K562 (cell line): ENCODE results near the gene FOXP4. TPM values are rescaled to one million over a fixed set of nuclear protein-coding genes. Genes with fewer than 3 reads are reported as not detected.
A peak's percentile ranks its signal among the peaks of the same experiment; 100 is the strongest.

Experiments
- CREBBP ChIP-seq: IDR thresholded peaks from one replicate; pipeline ENCODE4 v1.6.1; 2012; ENCODE audit warnings: low read depth, mild to moderate bottlenecking, control low read depth, inconsistent platforms, low read length
- L3MBTL2 ChIP-seq: fragments of 450-650 bp; IDR thresholded peaks from 2 replicates; pipeline ENCODE4 v1.6.1; 2016; ENCODE audit warnings: mild to moderate bottlenecking, moderate library complexity
- SP1 ChIP-seq: sonication (generic); formaldehyde crosslinking; IDR thresholded peaks from 2 replicates; pipeline ENCODE4 v1.8.1; 2022; ENCODE audit warnings: mild to moderate bottlenecking, missing genetic modification reagents
- ZBTB40 ChIP-seq, 2 experiments: fragments of 450-650 bp in 1 of 2; sonication (generic) in 1 of 2; formaldehyde crosslinking in 1 of 2; IDR thresholded peaks; 2 replicates each; pipeline versions ENCODE4 v1.7.1 to v1.9.0; 2016 to 2022; ENCODE audit warnings: inconsistent platforms in 1 of 2, mild to moderate bottlenecking in 1 of 2, missing genetic modification reagents in 1 of 2
- ZBTB7A ChIP-seq: IDR thresholded peaks from 2 replicates; pipeline ENCODE4 v1.6.1; 2011; ENCODE audit warnings: low read depth, mild to moderate bottlenecking, low read length, moderate library complexity, borderline replicate concordance; ENCODE audit not compliant: control insufficient read depth
- ZNF318 ChIP-seq, 2 experiments: fragments of 450-650 bp; IDR thresholded peaks; 2 replicates each; pipeline ENCODE4 v1.6.1; 2016; ENCODE audit warnings: mild to moderate bottlenecking in 2 of 2, borderline replicate concordance in 1 of 2, low read depth in 1 of 2, moderate library complexity in 1 of 2
- polyA plus RNA-seq, 8 experiments: library from polyadenylated mRNA; depleted of rRNA in 4 of 8; stranded (reverse) in 5 of 8; unstranded in 3 of 8; fragments of >200 nt; fragmentation: Nextera tagmentation in 2 of 8; fragmentation: Illumina TruSeq in 1 of 8; extraction: Ambion mirVana in 2 of 8; extraction: Trizol in 1 of 8; gene quantifications; 2 replicates each; pipeline versions ENCODE4 v1.2.1 to v1.2.3, GENCODE V29; 2011 to 2014; ENCODE audit warnings: inconsistent platforms in 1 of 8, missing spikeins in 1 of 8
- total RNA-seq, 7 experiments: library from RNA; depleted of rRNA in 6 of 7; stranded (reverse); fragments of >200 nt in 6 of 7; fragmentation: Illumina TruSeq in 2 of 7; extraction: Trizol in 2 of 7; gene quantifications; 2 replicates each; pipeline versions ENCODE4 v1.2.1 to v1.2.3, GENCODE V29; 2011 to 2021; ENCODE audit warnings: low replicate concordance in 1 of 7

FOXP4 gene
- total and polyA plus RNA-seq, 9 of the 15 experiments (the other 6 are each of a cell fraction or from before 2014, with no cell fraction given) = 0.11 to 29.4 (median 2.3) TPM

GRCh38 chr6:41545703-41546474 is at the start of gene FOXP4 (continued):
- TF ChIP-seq ZBTB40 (IDR thresholded peaks at IDR 0.05) (peak; percentile 84), ZBTB40 (CRISPR knock-in tag; IDR thresholded peaks at IDR 0.05) (no peak), ZNF318 (IDR thresholded peaks at IDR 0.05; ENCODE audit: borderline replicate concordance in 1 of 2, low read depth in 1 of 2) (no peak), L3MBTL2 (peak; percentile 90), ZBTB7A (0 out of 2 replicates have a peak, but pooled peaks have one; percentile 10), SP1 (0 out of 2 replicates have a peak, but pooled peaks have one; percentile 41), CREBBP (no peak)
